22Rv1 (cell line): Measurements from ENCODE around the gene ACOT4.
"Not testable (repeated sequence)": the region's sequence is repeated elsewhere in the genome, so short reads cannot be mapped to it uniquely, and the experiment has no call there.

ENCODE experiments used
- CTCF ChIP-seq: fragments of 450-650 bp; IDR thresholded peaks from 2 replicates; pipeline ENCODE4 v1.5.1; 2017; ENCODE audit warnings: mild to moderate bottlenecking
- ZFX ChIP-seq: fragments of 450-650 bp; IDR thresholded peaks from 2 replicates; pipeline ENCODE4 v1.6.1; 2017; ENCODE audit warnings: antibody characterized with exemption, borderline replicate concordance

- not testable (repeated sequence) for TF ChIP-seq CTCF, ZFX
These were observed 24.7 kb upstream of the ACOT4 start for GRCh38 chr14:73566935-73567334.
